HepG2 (cell line): ENCODE results near the gene PARN. TPM values are rescaled to one million over a fixed set of nuclear protein-coding genes. Genes with fewer than 3 reads are reported as not detected.

Experiments
- AHDC1 ChIP-seq: sonication (generic); formaldehyde crosslinking; IDR thresholded peaks from 2 replicates; pipeline ENCODE4 v1.5.1; 2020; ENCODE audit warnings: mild to moderate bottlenecking, missing genetic modification reagents, borderline replicate concordance
- CENPBD1 ChIP-seq: sonication (generic); formaldehyde crosslinking; IDR thresholded peaks from 2 replicates; pipeline ENCODE4 v1.8.0; 2022; ENCODE audit warnings: missing genetic modification reagents, low read depth, mild to moderate bottlenecking, borderline replicate concordance
- CTCF ChIP-seq: sonication (generic); formaldehyde crosslinking; IDR thresholded peaks from 2 replicates; pipeline ENCODE4 v1.5.0; 2020; ENCODE audit warnings: mild to moderate bottlenecking, missing genetic modification reagents, moderate library complexity
- KDM6A ChIP-seq: IDR thresholded peaks from 2 replicates; pipeline ENCODE4 v1.6.1; 2016; ENCODE audit warnings: low read depth
- MTF1 ChIP-seq: sonication (generic); formaldehyde crosslinking; IDR thresholded peaks from 2 replicates; pipeline ENCODE4 v1.5.0; 2020; ENCODE audit warnings: missing genetic modification reagents
- NFIB ChIP-seq: sonication (generic); formaldehyde crosslinking; IDR thresholded peaks from 2 replicates; pipeline ENCODE4 v1.9.0; 2021; ENCODE audit warnings: missing genetic modification reagents, mild to moderate bottlenecking, borderline replicate concordance
- PAF1 ChIP-seq: IDR thresholded peaks from 2 replicates; pipeline ENCODE4 v1.6.1; 2016; ENCODE audit warnings: missing genetic modification reagents, missing compliant biosample characterization
- PBX3 ChIP-seq: sonication (generic); formaldehyde crosslinking; IDR thresholded peaks from 2 replicates; pipeline ENCODE4 v1.8.1; 2023; ENCODE audit warnings: missing genetic modification reagents, inconsistent platforms, borderline replicate concordance
- RBM22 ChIP-seq: fragments of 200-400 bp; formaldehyde crosslinking; optimal IDR thresholded peaks from 2 replicates; pipeline ENCODE3; 2017; ENCODE audit warnings: mild to moderate bottlenecking, low read length, moderate library complexity
- SRSF9 ChIP-seq: fragments of 200-400 bp; formaldehyde crosslinking; IDR thresholded peaks from 2 replicates; pipeline ENCODE4 v1.6.1; 2018; ENCODE audit warnings: borderline replicate concordance, mild to moderate bottlenecking, low read depth, low read length; ENCODE audit not compliant: insufficient read depth, poor library complexity, severe bottlenecking
- THAP8 ChIP-seq: sonication (generic); formaldehyde crosslinking; IDR thresholded peaks from 2 replicates; pipeline ENCODE4 v1.5.1; 2020; ENCODE audit warnings: missing genetic modification reagents, mild to moderate bottlenecking, borderline replicate concordance
- TIGD3 ChIP-seq: sonication (generic); formaldehyde crosslinking; IDR thresholded peaks from 2 replicates; pipeline ENCODE4 v1.5.1; 2020; ENCODE audit warnings: mild to moderate bottlenecking, missing genetic modification reagents, borderline replicate concordance
- ZFP1 ChIP-seq: IDR thresholded peaks from 2 replicates; pipeline ENCODE4 v1.6.1; 2016
- ZNF225 ChIP-seq: sonication (generic); formaldehyde crosslinking; IDR thresholded peaks from 2 replicates; pipeline ENCODE4 v1.4.0; 2020; ENCODE audit warnings: mild to moderate bottlenecking, missing genetic modification reagents
- ZNF367 ChIP-seq: sonication (generic); formaldehyde crosslinking; IDR thresholded peaks from 2 replicates; pipeline ENCODE4 v1.4.0; 2020; ENCODE audit warnings: missing genetic modification reagents, borderline replicate concordance
- ZNF549 ChIP-seq: sonication (generic); formaldehyde crosslinking; IDR thresholded peaks from 2 replicates; pipeline ENCODE4 v1.5.0; 2020; ENCODE audit warnings: missing genetic modification reagents
- ZNF556 ChIP-seq: sonication (generic); formaldehyde crosslinking; IDR thresholded peaks from 2 replicates; pipeline ENCODE4 v1.4.0; 2020; ENCODE audit warnings: mild to moderate bottlenecking, missing genetic modification reagents, borderline replicate concordance
- ZSCAN29 ChIP-seq: sonication (generic); formaldehyde crosslinking; conservative IDR thresholded peaks from 2 replicates; pipeline ENCODE4 v1.4.0; 2020; ENCODE audit warnings: mild to moderate bottlenecking, missing genetic modification reagents
- polyA plus RNA-seq, 8 experiments: library from polyadenylated mRNA; depleted of rRNA in 3 of 8; stranded (reverse) in 7 of 8; unstranded in 1 of 8; fragments of >200 nt; fragmentation: Illumina TruSeq in 4 of 8; extraction: Trizol in 4 of 8; gene quantifications; 2 replicates each; pipeline versions ENCODE4 v1.2.1 to v1.2.3, GENCODE V29; 2011 to 2016; ENCODE audit warnings: low read depth in 4 of 8, missing spikeins in 1 of 8, mixed read lengths in 1 of 8; ENCODE audit not compliant: insufficient read depth in 1 of 8
- total RNA-seq, 5 experiments: library from RNA; depleted of rRNA; stranded (reverse); fragments of >200 nt; fragmentation: Illumina TruSeq; extraction: Trizol; gene quantifications; 2 replicates each; pipeline ENCODE4 v1.2.3, GENCODE V29; 2016; ENCODE audit warnings: low read depth in 1 of 5

PARN gene
- total and polyA plus RNA-seq, 2 of the 13 experiments (the other 11 are each of a cell fraction or from before 2014, with no cell fraction given), result 13.3 to 47.6 TPM

GRCh38 chr16:14485811-14486519 lies 144.1 kb downstream of the PARN start (continued):
- TF ChIP-seq AHDC1 (CRISPR knock-in tag), result no peak
- TF ChIP-seq ZNF367 (CRISPR knock-in tag), result no peak
- no peak for TF ChIP-seq MTF1 (CRISPR knock-in tag)
- TF ChIP-seq THAP8 (CRISPR knock-in tag), result no peak
- 0 out of 2 replicates have a peak, but pooled peaks have one; percentile 29 for TF ChIP-seq ZNF556
- TF ChIP-seq NFIB (CRISPR knock-in tag), result no peak
- no peak for TF ChIP-seq PBX3
- no peak for TF ChIP-seq ZSCAN29 (CRISPR knock-in tag)
- no peak for TF ChIP-seq ZFP1 (CRISPR knock-in tag)
- no peak for TF ChIP-seq KDM6A (CRISPR knock-in tag)
- TF ChIP-seq SRSF9, result no peak
- no peak for TF ChIP-seq ZNF549 (CRISPR knock-in tag)
- no peak for TF ChIP-seq RBM22
- no peak for TF ChIP-seq CTCF
- TF ChIP-seq PAF1 (CRISPR knock-in tag), result no peak
- no peak for TF ChIP-seq TIGD3 (CRISPR knock-in tag)
- TF ChIP-seq ZNF225 (CRISPR knock-in tag), result no peak
- no peak for TF ChIP-seq CENPBD1 (CRISPR knock-in tag)
